ENCODE measurements around the gene RSBN1L. TPM values are rescaled to one million over a fixed set of nuclear protein-coding genes. Genes with fewer than 3 reads are reported as not detected.
A peak's percentile ranks its signal among the peaks of the same experiment; 100 is the strongest.
"Not testable (repeated sequence)": the region's sequence is repeated elsewhere in the genome, so short reads cannot be mapped to it uniquely, and the experiment has no call there.

The RSBN1L gene
- total RNA-seq, 1 experiment from 2014 or later = 47.3 TPM

GRCh38 chr7:77759294-77759889, 63.1 kb downstream of the RSBN1L start:
- H3K27ac ChIP-seq = no peak overlapping the region
- no peaks in the 10 kb centered on the region for H3K27me3 ChIP-seq
- no peaks in the 10 kb centered on the region for H3K9me3 ChIP-seq (replicated peaks)
- DNase-seq = peak; percentile 48 to 83
- H3K4me1 ChIP-seq = peaks cover 11% of the 10 kb centered on the region
- no peak overlapping the region for H3K4me3 ChIP-seq
- H3K36me3 ChIP-seq = no peaks in the 10 kb centered on the region

- no peak overlapping the region for H3K4me3 ChIP-seq
- H3K27ac ChIP-seq = no peak overlapping the region
- no peaks in the 10 kb centered on the region for H3K27me3 ChIP-seq
- no peaks in the 10 kb centered on the region; the same call in 1 of the 2 replicates for H3K36me3 ChIP-seq
- H3K9me3 ChIP-seq (replicated peaks) = no peaks in the 10 kb centered on the region
- peaks cover 11% of the 10 kb centered on the region for H3K4me1 ChIP-seq
- DNase-seq = no peak
These were observed 64.7 kb downstream of the RSBN1L start for GRCh38 chr7:77760809-77761453.

GRCh38 chr7:77765481-77765880, 69.2 kb downstream of the RSBN1L start:
- Histone ChIP-seq H3K4me1 (peaks cover 11% of the 10 kb centered on the region), H3K27me3 (no peaks in the 10 kb centered on the region), H3K4me3 (no peak overlapping the region), H3K9me3 (replicated peaks) (no peaks in the 10 kb centered on the region), H3K27ac (no peak overlapping the region), H3K36me3 (peaks cover 23% of the 10 kb centered on the region)
- DNase-seq = no peak

GRCh38 chr7:77765906-77766800, 69.9 kb downstream of the RSBN1L start:
- Histone ChIP-seq H3K36me3 (peaks cover 25% of the 10 kb centered on the region), H3K9me3 (replicated peaks) (no peaks in the 10 kb centered on the region), H3K27ac (no peak overlapping the region), H3K27me3 (no peaks in the 10 kb centered on the region), H3K4me1 (peaks cover 5% of the 10 kb centered on the region; the same call in 1 of the 2 replicates), H3K4me3 (no peak overlapping the region)
- DNase-seq = no peak

GRCh38 chr7:77766801-77767605, 70.7 kb downstream of the RSBN1L start:
- no peak overlapping the region for H3K27ac ChIP-seq
- no peak for DNase-seq
- H3K4me1 ChIP-seq = peaks cover 3% of the 10 kb centered on the region; the same call in 1 of the 2 replicates
- H3K27me3 ChIP-seq = no peaks in the 10 kb centered on the region
- peaks cover 29% of the 10 kb centered on the region for H3K36me3 ChIP-seq
- H3K4me3 ChIP-seq = no peak overlapping the region
- no peaks in the 10 kb centered on the region for H3K9me3 ChIP-seq (replicated peaks)

- H3K27me3 ChIP-seq = no peaks in the 10 kb centered on the region
- DNase-seq = no peak
These were observed 74.1 kb downstream of the RSBN1L start for GRCh38 chr7:77770316-77770715.

GRCh38 chr7:77771901-77772300, 75.6 kb downstream of the RSBN1L start:
- Histone ChIP-seq H3K4me3 (no peak overlapping the region), H3K36me3 (peaks cover 68% of the 10 kb centered on the region), H3K27me3 (no peaks in the 10 kb centered on the region), H3K9me3 (replicated peaks) (no peaks in the 10 kb centered on the region), H3K4me1 (no peaks in the 10 kb centered on the region), H3K27ac (no peak overlapping the region)
- no peak for DNase-seq

More at GRCh38 chr7:77770316-77770715, 74.1 kb downstream of the RSBN1L start:
- Histone ChIP-seq H3K36me3 (peaks cover 54% of the 10 kb centered on the region), H3K4me3 (no peak overlapping the region), H3K27ac (no peak overlapping the region), H3K4me1 (no peaks in the 10 kb centered on the region), H3K9me3 (replicated peaks) (no peaks in the 10 kb centered on the region)

GRCh38 chr7:77778535-77778934, 82.3 kb downstream of the RSBN1L start:
- H3K27me3 ChIP-seq = no peaks in the 10 kb centered on the region
- no peak overlapping the region for H3K27ac ChIP-seq
- no peak for DNase-seq
- peaks cover 68% of the 10 kb centered on the region for H3K36me3 ChIP-seq
- H3K4me1 ChIP-seq = no peaks in the 10 kb centered on the region
- no peaks in the 10 kb centered on the region for H3K9me3 ChIP-seq (replicated peaks)
- no peak overlapping the region for H3K4me3 ChIP-seq

GRCh38 chr7:77782383-77782782, 86.1 kb downstream of the RSBN1L start:
- no peaks in the 10 kb centered on the region for H3K27me3 ChIP-seq
- no peak overlapping the region for H3K4me3 ChIP-seq
- H3K9me3 ChIP-seq (replicated peaks) = no peaks in the 10 kb centered on the region
- no peak for DNase-seq
- peaks cover 46% of the 10 kb centered on the region for H3K36me3 ChIP-seq
- H3K4me1 ChIP-seq = no peaks in the 10 kb centered on the region
- no peak overlapping the region for H3K27ac ChIP-seq

- Histone ChIP-seq H3K4me1 (no peaks in the 10 kb centered on the region), H3K4me3 (no peak overlapping the region), H3K36me3 (peaks cover 39% of the 10 kb centered on the region), H3K9me3 (replicated peaks) (no peaks in the 10 kb centered on the region), H3K27me3 (no peaks in the 10 kb centered on the region), H3K27ac (no peak overlapping the region)
- DNase-seq = no peak
These were observed 86.9 kb downstream of the RSBN1L start for GRCh38 chr7:77783111-77783510.

- H3K4me1 ChIP-seq = no peaks in the 10 kb centered on the region
These were observed 87.3 kb downstream of the RSBN1L start for GRCh38 chr7:77783545-77783944.

GRCh38 chr7:77784426-77784825, 88.2 kb downstream of the RSBN1L start:
- H3K36me3 ChIP-seq = peaks cover 32% of the 10 kb centered on the region
- H3K27me3 ChIP-seq; DNase-seq; H3K27ac ChIP-seq; H3K9me3 ChIP-seq (replicated peaks); H3K4me1 ChIP-seq; H3K4me3 ChIP-seq: not testable (repeated sequence)

More at GRCh38 chr7:77783545-77783944, 87.3 kb downstream of the RSBN1L start:
- Histone ChIP-seq H3K36me3 (peaks cover 38% of the 10 kb centered on the region), H3K9me3 (replicated peaks) (no peaks in the 10 kb centered on the region), H3K4me3 (no peak overlapping the region), H3K27ac (no peak overlapping the region), H3K27me3 (no peaks in the 10 kb centered on the region)
- no peak for DNase-seq

GRCh38 chr7:77786018-77786417, 89.8 kb downstream of the RSBN1L start:
- no peak overlapping the region for H3K4me3 ChIP-seq
- no peak for DNase-seq
- H3K27me3 ChIP-seq = no peaks in the 10 kb centered on the region
- no peaks in the 10 kb centered on the region for H3K9me3 ChIP-seq (replicated peaks)
- peaks cover 20% of the 10 kb centered on the region for H3K36me3 ChIP-seq
- no peaks in the 10 kb centered on the region for H3K4me1 ChIP-seq
- no peak overlapping the region for H3K27ac ChIP-seq

- no peaks in the 10 kb centered on the region for H3K4me1 ChIP-seq
- peaks cover 18% of the 10 kb centered on the region for H3K36me3 ChIP-seq
- H3K4me3 ChIP-seq = no peak overlapping the region
- no peaks in the 10 kb centered on the region for H3K27me3 ChIP-seq
- H3K9me3 ChIP-seq (replicated peaks) = no peaks in the 10 kb centered on the region
- no peak overlapping the region for H3K27ac ChIP-seq
- DNase-seq = no peak
These were observed 90.5 kb downstream of the RSBN1L start for GRCh38 chr7:77786741-77787140.
